ENCODE results near the gene NDUFS7. TPM values are rescaled to one million over a fixed set of nuclear protein-coding genes. Genes with fewer than 3 reads are reported as not detected.

Gene NDUFS7
- total RNA-seq, 2 donors from 2014 or later: 234 to 326 TPM

GRCh38 chr19:1407528-1408299 is 24.0 kb downstream of the NDUFS7 start, which contains the start of gene DAZAP1:
TSS of gene DAZAP1 (plus strand) at chr19:1407586. CDS start at chr19:1407774, 188 bp downstream.
- H3K4me1 ChIP-seq: peaks cover 0 to 48% of the 10 kb centered on the region in 2 donors
- no peaks in the 10 kb centered on the region for H3K27me3 ChIP-seq
- no peak for DNase-seq (ENCODE audit: low spot score)
- peak within 1 kb of the TSS; percentile 97 to 98 for H3K27ac ChIP-seq
- H3K4me3 ChIP-seq: peak within 1 kb of the TSS; percentile 94 to 100
- no peaks in the 10 kb centered on the region for H3K36me3 ChIP-seq
- no peaks in the 10 kb centered on the region for H3K9me3 ChIP-seq
- TF ChIP-seq CTCF (IDR thresholded peaks at IDR 0.05): no peak

- no peak for DNase-seq (ENCODE audit: low spot score)
- peak overlapping the region; percentile 97 to 98 for H3K27ac ChIP-seq
- peak overlapping the region; percentile 94 to 100 for H3K4me3 ChIP-seq
- peaks cover 0 to 56% of the 10 kb centered on the region in 2 donors for H3K4me1 ChIP-seq
- H3K27me3 ChIP-seq: no peaks in the 10 kb centered on the region
- TF ChIP-seq CTCF (IDR thresholded peaks at IDR 0.05): no peak
- H3K36me3 ChIP-seq: peaks cover 5% of the 10 kb centered on the region
- H3K9me3 ChIP-seq: no peaks in the 10 kb centered on the region
Measured at GRCh38 chr19:1408300-1409203, 24.8 kb downstream of the NDUFS7 start.

- Histone ChIP-seq H3K36me3 (peaks cover 5% of the 10 kb centered on the region), H3K4me1 (peaks cover 0 to 62% of the 10 kb centered on the region in 2 donors), H3K9me3 (no peaks in the 10 kb centered on the region), H3K27me3 (no peaks in the 10 kb centered on the region), H3K27ac (peak overlapping the region; percentile 97 to 98), H3K4me3 (peak overlapping the region; percentile 94 to 100)
- no peak for TF ChIP-seq CTCF (IDR thresholded peaks at IDR 0.05)
- no peak for DNase-seq (ENCODE audit: low spot score)
Measured at GRCh38 chr19:1409204-1410005, 25.7 kb downstream of the NDUFS7 start.

GRCh38 chr19:1410136-1410786 is 26.6 kb downstream of the NDUFS7 start:
- peaks cover 5% of the 10 kb centered on the region for H3K36me3 ChIP-seq
- no peak for DNase-seq (ENCODE audit: low spot score)
- no peak for TF ChIP-seq CTCF (IDR thresholded peaks at IDR 0.05)
- H3K27ac ChIP-seq: peak overlapping the region; percentile 79 to 98
- peak overlapping the region in 1 of 2 donors; percentile 100 for H3K4me3 ChIP-seq
- H3K4me1 ChIP-seq: peaks cover 0 to 71% of the 10 kb centered on the region in 2 donors
- H3K9me3 ChIP-seq: no peaks in the 10 kb centered on the region
- H3K27me3 ChIP-seq: no peaks in the 10 kb centered on the region

GRCh38 chr19:1410789-1411188 is 27.1 kb downstream of the NDUFS7 start:
- Histone ChIP-seq H3K4me3 (no peak overlapping the region), H3K4me1 (peaks cover 0 to 76% of the 10 kb centered on the region in 2 donors), H3K36me3 (peaks cover 5% of the 10 kb centered on the region), H3K27ac (peak overlapping the region; percentile 79 to 98), H3K27me3 (no peaks in the 10 kb centered on the region), H3K9me3 (no peaks in the 10 kb centered on the region)
- no peak for DNase-seq (ENCODE audit: low spot score)
- no peak for TF ChIP-seq CTCF (IDR thresholded peaks at IDR 0.05)

Measured in right atrium auricular region (tissue), 2 donors.